ENCODE results near the gene RAD51B.
"Not testable (repeated sequence)": the region's sequence is repeated elsewhere in the genome, so short reads cannot be mapped to it uniquely, and the experiment has no call there.

Gene RAD51B

DNA sequence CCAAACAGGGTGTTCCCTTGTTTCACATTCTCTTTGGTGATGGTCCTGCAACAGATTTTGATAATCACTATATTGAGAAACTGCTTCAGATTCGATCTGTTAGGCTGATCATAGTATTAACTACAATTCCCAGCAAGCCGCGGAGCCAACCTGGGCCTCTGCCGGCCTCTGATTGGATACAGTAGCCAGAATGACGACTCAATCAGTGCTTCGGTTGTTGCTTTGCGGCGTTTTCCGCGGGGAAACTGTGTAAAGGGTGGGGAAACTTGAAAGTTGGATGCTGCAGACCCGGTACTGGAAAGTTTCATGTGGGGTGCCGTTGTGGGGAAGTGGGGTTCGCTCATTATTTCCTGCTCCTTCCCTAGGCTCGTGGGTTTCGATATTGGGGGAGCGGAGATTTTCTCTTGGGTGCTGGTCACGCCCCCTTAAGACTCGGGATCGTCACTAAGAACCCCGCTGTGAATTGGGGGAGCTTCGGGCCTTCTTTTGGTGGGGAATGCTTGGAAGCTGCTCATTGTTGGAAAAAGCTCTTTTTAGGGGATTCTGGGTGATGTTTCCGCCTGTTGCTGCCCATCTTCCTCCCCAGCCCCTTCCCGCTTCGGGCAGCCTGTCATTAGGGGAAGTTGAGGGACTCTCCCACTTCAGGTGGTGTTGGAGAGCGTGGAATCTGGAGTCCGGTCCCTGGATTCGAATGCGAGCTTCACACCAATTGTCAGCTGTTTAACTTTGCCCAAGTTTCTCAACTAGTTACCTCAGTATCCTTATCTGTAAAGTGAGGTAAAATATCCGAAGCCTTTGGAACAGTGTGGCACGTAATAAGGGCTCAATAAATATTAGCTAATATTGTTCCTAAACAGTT lies at the start of gene RAD51B:
Gene RAD51B, plus strand, starts transcription at position 217 of the 859 bp plus-strand sequence.
- peak; percentile 94 for DNase-seq

DNA sequence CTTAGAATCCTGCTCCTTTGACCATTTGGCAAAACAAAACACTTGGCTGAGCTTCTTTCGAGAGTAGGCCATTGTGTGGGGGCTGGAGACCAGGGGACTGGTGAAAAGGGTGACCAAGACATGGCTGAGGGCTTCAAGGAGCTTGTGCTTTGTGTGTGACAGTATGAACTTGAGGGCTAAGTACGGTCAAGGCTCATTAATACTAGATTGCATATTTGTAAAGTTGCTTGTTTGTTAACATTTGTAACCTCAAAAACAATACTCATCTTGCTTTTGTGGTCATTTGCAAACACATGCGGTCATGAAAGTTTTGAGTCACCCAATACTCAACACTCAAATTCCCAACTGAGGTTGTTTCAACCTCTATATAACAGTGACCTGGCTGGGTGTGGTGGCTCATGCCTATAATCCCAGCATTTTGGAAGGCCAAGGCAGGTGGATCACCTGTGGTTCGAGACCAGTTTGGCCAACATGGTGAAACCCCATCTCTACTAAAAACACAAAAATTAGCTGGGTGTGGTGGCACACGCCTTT lies 45.7 kb upstream of the RAD51B start:
- no peak for DNase-seq

GRCh38 chr14:67776653-67777322 lies 42.8 kb upstream of the RAD51B start:
- DNase-seq: no peak

- DNase-seq: no peak
These were observed 40.8 kb upstream of the RAD51B start for GRCh38 chr14:67778792-67779191.

- DNase-seq: no peak
These were observed 37.5 kb upstream of the RAD51B start for GRCh38 chr14:67782090-67782489.

DNA sequence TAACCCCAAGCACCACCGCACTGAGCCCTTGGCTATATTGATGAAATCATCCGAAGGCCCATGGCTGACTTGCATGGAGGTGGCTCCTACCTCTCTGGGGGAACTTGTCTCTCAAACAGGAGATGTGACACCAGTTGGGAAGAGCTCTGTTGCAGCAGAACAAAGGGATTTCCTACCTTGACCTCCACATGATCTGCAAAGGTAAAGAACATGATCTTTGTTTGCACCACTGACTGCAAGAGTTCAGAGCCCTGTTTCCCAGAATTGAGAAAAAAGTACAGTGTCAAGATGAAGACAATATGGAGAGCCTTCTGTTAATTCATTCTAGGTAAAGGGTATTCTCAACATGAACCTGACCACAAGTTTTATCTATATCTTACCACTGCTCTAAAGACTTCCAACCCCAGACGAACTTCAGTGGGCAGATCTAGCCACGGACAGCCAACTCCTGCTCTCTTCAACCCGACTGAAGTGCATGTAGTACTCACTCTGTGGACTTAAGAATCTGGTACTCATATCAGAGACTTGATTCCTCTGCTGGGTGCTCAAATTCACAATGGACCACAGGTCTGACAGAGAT lies 35.2 kb upstream of the RAD51B start:
- no peak for DNase-seq

GRCh38 chr14:67785270-67786109 lies 34.1 kb upstream of the RAD51B start:
- DNase-seq: no peak

DNA sequence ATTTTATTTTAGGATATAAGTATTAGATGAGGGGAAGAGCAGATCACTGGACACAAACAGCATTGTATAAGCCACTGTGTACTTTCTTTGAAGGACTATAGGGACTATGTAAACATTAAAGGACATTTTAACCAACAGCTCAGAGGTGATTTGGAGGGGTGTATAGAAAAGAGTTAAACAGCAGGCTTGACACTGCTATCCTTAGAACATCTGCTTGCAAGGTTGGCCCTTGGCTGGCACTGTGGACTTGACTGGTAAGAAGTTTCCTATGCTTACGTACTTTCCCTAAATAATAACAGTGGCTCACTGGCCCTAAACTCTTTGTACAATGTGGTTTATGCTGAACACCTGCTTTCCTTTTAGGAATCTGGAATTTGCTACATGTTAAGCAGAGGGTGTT lies 31.9 kb upstream of the RAD51B start:
- no peak for DNase-seq

DNA sequence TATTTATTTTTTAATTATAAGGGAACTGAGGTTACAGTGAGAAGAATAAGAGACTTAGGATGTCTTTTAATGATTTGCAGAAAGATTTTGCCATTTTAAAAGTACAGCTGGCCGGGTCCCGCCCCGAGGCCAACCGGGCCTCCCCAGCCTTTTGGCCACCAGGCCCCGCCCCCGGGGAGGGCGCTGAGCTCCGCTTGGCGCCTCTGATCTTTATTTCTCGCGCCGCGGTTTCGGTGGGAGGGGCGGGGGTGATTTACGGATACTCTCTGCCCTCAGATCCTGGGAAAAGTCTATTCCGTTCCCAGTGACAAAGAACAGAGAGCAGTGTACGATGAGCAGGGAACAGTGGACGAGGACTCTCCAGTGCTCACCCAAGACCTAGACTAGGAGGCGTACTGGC lies 20.8 kb upstream of the RAD51B start:
- no peak for DNase-seq

DNA sequence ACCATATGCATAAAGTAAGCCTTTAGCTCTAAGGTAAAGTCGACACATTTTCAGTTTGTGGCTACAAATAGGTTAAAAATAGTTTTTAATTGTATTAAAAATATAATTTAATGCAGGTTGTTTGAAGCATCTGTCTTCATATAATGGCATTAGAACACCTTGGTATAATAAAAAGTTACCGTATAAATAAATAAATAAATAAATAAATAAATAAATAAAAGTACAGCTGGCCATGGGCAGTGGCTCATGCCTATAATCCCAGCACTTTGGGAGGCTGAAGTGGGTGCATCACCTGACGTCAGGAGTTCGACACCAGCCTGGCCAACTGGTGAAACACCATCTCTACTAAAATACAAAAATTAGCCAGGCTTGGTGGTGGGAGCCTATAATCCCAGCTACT lies 18.8 kb upstream of the RAD51B start:
- no peak for DNase-seq

DNA sequence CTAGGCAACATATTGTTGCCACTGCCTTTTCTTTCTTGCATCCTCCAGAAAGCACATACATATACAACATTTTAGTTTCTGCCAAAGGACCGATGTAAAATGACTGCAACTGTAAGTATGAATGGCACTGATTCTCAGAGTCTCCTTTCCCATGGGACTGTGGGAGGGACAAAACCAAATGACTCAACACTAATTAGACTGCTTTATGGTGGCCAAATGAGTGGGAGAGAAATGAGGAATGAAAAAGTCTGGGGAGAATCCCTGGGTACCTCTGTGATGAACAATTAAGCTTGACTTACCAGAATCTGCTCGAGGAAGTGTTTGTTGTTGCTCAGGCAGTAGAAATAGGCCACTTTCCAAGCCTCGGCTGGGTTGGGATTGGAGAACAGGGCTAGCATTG lies 13.3 kb upstream of the RAD51B start:
- DNase-seq: no peak

GRCh38 chr14:67814821-67815220 lies 4.8 kb upstream of the RAD51B start:
- DNase-seq: no peak

- DNase-seq: no peak
These were observed 3.9 kb upstream of the RAD51B start for GRCh38 chr14:67815573-67816225.

GRCh38 chr14:67816326-67817002 lies 3.1 kb upstream of the RAD51B start, which contains the start of gene ZFYVE26:
ZFYVE26 (minus strand) TSS chr14:67816590; CDS start chr14:67815963, 627 bp downstream.
- DNase-seq: peak; percentile 96

DNA sequence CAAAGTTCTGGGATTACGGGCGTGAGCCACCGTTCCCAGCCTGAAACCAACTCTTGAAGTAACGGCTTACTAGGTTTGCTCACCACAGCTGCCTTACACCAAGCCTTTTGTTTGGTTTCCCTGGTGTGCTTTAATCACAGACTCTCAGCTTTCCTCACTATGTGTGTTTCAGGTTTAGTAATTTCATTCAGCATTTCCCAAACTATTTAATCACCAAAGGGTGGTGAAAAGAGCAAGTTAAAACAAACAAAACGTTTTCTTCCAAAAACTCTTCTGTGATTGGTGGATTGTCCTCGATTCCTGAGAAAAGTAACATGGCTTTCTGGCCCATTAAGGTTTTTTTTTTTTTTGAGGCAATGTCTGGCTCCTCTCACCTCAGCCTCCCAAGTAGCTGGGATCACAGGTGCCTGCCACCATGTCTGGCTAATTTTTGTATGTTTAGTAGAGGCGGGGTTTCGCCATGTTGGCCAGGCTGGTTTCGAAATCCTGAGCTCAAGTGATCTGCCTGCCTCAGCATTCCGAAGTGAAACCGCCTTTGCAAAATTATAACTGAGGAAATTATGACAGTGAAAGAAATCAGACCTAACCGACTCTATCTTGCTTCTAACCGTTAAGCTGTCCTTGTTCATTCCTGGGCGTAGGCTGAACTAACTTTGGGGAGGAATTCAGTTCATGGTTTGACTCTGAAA lies 1.7 kb upstream of the RAD51B start:
- no peak for DNase-seq

DNA sequence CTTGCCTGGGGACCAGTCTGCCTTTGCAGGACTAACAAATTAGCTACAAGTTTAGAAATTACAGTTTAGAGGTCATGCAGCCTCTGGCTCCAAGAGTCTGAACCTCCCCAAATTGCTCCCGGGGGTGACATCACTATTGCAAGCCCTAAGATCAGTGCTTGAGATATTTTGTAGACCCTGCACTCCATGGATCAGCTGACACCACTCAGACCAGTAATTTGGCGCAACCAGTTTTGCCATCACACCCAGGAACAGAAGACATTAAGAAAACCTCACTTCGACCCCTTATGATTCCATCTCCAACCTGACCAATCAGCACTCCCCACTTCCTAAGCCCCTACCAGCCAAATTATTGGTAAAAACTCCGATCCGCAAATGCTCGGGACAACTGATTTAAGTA lies 1.1 kb upstream of the RAD51B start:
- not testable (repeated sequence) for DNase-seq

DNA sequence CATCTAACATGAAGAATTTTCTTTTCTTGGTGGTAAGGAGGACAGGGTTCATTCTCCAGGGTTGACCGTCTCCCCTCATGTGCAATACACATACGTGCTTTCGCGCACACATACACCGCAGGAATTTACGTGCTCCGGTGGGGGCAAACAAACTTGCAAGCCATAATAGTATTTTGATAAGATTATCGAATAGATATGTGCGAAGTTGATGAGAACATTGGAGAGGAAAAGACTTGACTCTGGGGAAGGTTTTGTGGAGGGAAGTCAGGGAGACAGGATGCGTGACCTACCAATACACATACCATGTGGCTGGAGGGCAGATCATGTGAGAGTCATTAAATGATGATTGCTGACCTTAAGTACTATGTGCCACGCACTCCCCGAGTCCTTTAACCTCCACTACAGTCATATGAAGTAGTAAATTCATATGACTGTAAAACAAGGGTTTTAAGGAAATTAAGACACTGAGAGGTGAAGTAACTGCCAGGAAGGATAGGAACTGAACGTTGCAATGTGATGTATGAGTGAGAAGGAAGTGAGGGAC lies 921 bp downstream of the RAD51B start:
- no peak for DNase-seq

- DNase-seq: no peak
These were observed 1.5 kb downstream of the RAD51B start for GRCh38 chr14:67821121-67821520.

DNA sequence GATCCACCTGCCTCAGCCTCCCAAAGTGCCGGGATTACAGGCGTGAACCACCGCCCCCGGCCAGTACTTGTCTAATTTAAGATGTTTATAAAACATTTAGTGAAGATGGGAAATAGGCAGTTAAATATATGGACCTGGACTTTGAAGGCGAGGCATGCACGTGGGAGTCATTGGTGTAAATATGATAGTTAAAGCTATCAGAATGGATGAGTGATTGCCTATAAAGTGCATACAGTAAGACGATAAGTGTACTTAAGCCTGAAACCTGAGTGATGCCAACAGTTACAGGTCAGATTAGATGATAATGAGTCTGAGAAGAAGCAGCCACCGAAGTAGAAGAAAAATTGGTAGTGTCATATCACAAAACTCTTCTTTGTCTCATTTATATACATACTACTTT lies 11.5 kb downstream of the RAD51B start:
- no peak for DNase-seq

GRCh38 chr14:67833403-67833802 lies 13.8 kb downstream of the RAD51B start:
- no peak for DNase-seq

- no peak for DNase-seq
These were observed 16.0 kb downstream of the RAD51B start for GRCh38 chr14:67835596-67835995.

Data from activated effector memory CD4-positive, alpha-beta T cell treated with anti-CD3 and anti-CD28 coated beads, Interleukin-2, amount 50 U/mL, for 16 hours (primary cell).